B cell (primary cell): ENCODE data around the gene PLEKHJ1. TPM values are rescaled to one million over a fixed set of nuclear protein-coding genes. Genes with fewer than 3 reads are reported as not detected.

Experiments used
- ATAC-seq: fragments of 200-7000 bp; cut with Tn5 transposase; one replicate; pipeline ENCODE4 v1.10.0; 2021; ENCODE audit warnings: low read depth, mild to moderate bottlenecking, moderate number of reproducible peaks, moderate library complexity
- CTCF ChIA-PET: fragments of 350-600 bp; sonication (Branson Sonifier 250); formaldehyde crosslinking; loops from one replicate; lab custom pipeline; 2021; ENCODE audit warnings: antibody characterized with exemption, inconsistent platforms; lab: Charles Lee
- POLR2A ChIA-PET: fragments of 350-600 bp; sonication (Branson Sonifier 250); formaldehyde crosslinking; loops from one replicate; lab custom pipeline; 2021; ENCODE audit warnings: antibody characterized with exemption; lab: Charles Lee
- DNase-seq: peaks from one replicate; pipeline ENCODE4 v3.0.0; 2013
- H2AFZ ChIP-seq: 2 replicates; pipeline ENCODE4 v1.6.1; 2012; ENCODE audit warnings: mild to moderate bottlenecking, low read depth, low read length; ENCODE audit not compliant: insufficient read depth, poor library complexity, severe bottlenecking
- H3K27ac ChIP-seq, 2 donors: 1 replicate in 1 of 2; 2 replicates in 1 of 2; pipeline ENCODE4 v1.5.1; 2012 to 2013; ENCODE audit warnings: low read length in 2 of 2, mild to moderate bottlenecking in 2 of 2, moderate library complexity in 1 of 2
- H3K27me3 ChIP-seq, 4 experiments: fragments of 200-600 bp in 1 of 4; sonication (generic) in 1 of 4; replicated peaks in 1 of 4; 1 replicate in 2 of 4; 2 replicates in 2 of 4; pipeline versions ENCODE4 v1.6.1 to v1.7.0; 2013 to 2016; ENCODE audit warnings: low read length in 3 of 4, mild to moderate bottlenecking in 2 of 4, mixed read lengths in 1 of 4, moderate library complexity in 1 of 4; ENCODE audit not compliant: insufficient read depth in 4 of 4, control insufficient read depth in 3 of 4; ENCODE audit errors: control extremely low read depth in 1 of 4
- H3K36me3 ChIP-seq, 2 experiments: replicated peaks in 1 of 2; 1 replicate in 1 of 2; 2 replicates in 1 of 2; pipeline versions ENCODE4 v1.6.1 to v1.7.1; 2013; ENCODE audit warnings: low read length in 1 of 2; ENCODE audit not compliant: insufficient read depth in 2 of 2, control insufficient read depth in 1 of 2; ENCODE audit errors: control extremely low read depth in 1 of 2, extremely low read depth in 1 of 2
- H3K4me1 ChIP-seq, 2 donors: fragments of 200-600 bp in 1 of 2; sonication (generic) in 1 of 2; 1 replicate in 1 of 2; 2 replicates in 1 of 2; pipeline versions ENCODE4 v1.5.1 to v1.6.1; 2013 to 2017; ENCODE audit warnings: low read length in 2 of 2; ENCODE audit not compliant: control insufficient read depth in 2 of 2, insufficient read depth in 2 of 2
- H3K4me2 ChIP-seq: replicated peaks from 2 replicates; pipeline ENCODE3; 2012; ENCODE audit warnings: mild to moderate bottlenecking, low read depth, low read length; ENCODE audit not compliant: poor library complexity, severe bottlenecking
- H3K4me3 ChIP-seq, 5 experiments: fragments of 200-600 bp in 1 of 5; sonication (generic) in 1 of 5; 1 replicate in 3 of 5; 2 replicates in 2 of 5; pipeline versions ENCODE4 v1.5.1 to v1.7.0; 2011 to 2016; ENCODE audit warnings: low read length in 4 of 5, mild to moderate bottlenecking in 4 of 5, low read depth in 2 of 5, control low read depth in 1 of 5, moderate library complexity in 1 of 5; ENCODE audit not compliant: insufficient read depth in 1 of 5; ENCODE audit errors: control extremely low read depth in 1 of 5, extremely low read depth in 1 of 5
- H3K79me2 ChIP-seq: fragments of 200-600 bp; sonication (generic); one replicate; pipeline ENCODE4 v1.6.0; 2016; ENCODE audit warnings: low read length; ENCODE audit not compliant: control insufficient read depth, insufficient read depth
- H3K9ac ChIP-seq: fragments of 200-600 bp; sonication (generic); 2 replicates; pipeline ENCODE4 v1.6.1; 2017; ENCODE audit warnings: mild to moderate bottlenecking, low read length, moderate library complexity
- H3K9me3 ChIP-seq, 3 donors: one replicate each; pipeline versions ENCODE4 v1.6.1 to v1.7.1; 2013; ENCODE audit warnings: low read length in 2 of 3; ENCODE audit not compliant: control insufficient read depth in 2 of 3, insufficient read depth in 1 of 3; ENCODE audit errors: control extremely low read depth in 1 of 3
- H4K20me1 ChIP-seq: 2 replicates; pipeline ENCODE4 v1.6.0; 2012; ENCODE audit warnings: mild to moderate bottlenecking, low read length; ENCODE audit not compliant: insufficient read depth, control insufficient read depth, poor library complexity, severe bottlenecking
- H3K27ac Mint-ChIP-seq: one replicate; pipeline ENCODE4 v1.8.0; 2021; ENCODE audit warnings: mixed read lengths
- H3K27me3 Mint-ChIP-seq: one replicate; pipeline ENCODE4 v1.8.0; 2021; ENCODE audit warnings: mixed read lengths
- H3K4me1 Mint-ChIP-seq: one replicate; pipeline ENCODE4 v1.8.0; 2021; ENCODE audit warnings: mixed read lengths
- H3K4me3 Mint-ChIP-seq: one replicate; pipeline ENCODE4 v1.8.0; 2021; ENCODE audit warnings: mixed read lengths
- H3K9me3 Mint-ChIP-seq: one replicate; pipeline ENCODE4 v1.8.0; 2022; ENCODE audit warnings: mixed read lengths; ENCODE audit not compliant: insufficient read depth
- CTCF ChIP-seq: fragments of 200-600 bp; IDR thresholded peaks from one replicate; pipeline ENCODE4 v1.8.0; 2022; ENCODE audit warnings: antibody characterized with exemption, mild to moderate bottlenecking
- EZH2 ChIP-seq: IDR thresholded peaks from 2 replicates; pipeline ENCODE4 v1.6.1; 2012; ENCODE audit warnings: borderline replicate concordance, low read depth, mild to moderate bottlenecking, moderate library complexity, low read length; ENCODE audit not compliant: insufficient read depth, poor library complexity, severe bottlenecking
- WGBS: methylation state at CpG from one replicate; pipeline ENCODE4 v1.1.5; 2013; ENCODE audit warnings: missing lambda C conversion rate; ENCODE audit not compliant: insufficient coverage; 5-methylcytosine and 5-hydroxymethylcytosine counted together
- intact Hi-C: fragments of 100-400 bp; cut with micrococcal nuclease; formaldehyde crosslinking; loops from one replicate; pipeline ENCODE4 v1.10.0; 2022
- polyA plus RNA-seq: library from polyadenylated mRNA; depleted of rRNA; stranded (reverse); fragments of >200 nt; gene quantifications from 2 replicates; pipeline ENCODE4 v1.2.3, GENCODE V29; 2012
- total RNA-seq, 2 donors: library from RNA; stranded (reverse); fragments of 120-200 nt in 1 of 2; gene quantifications; 1 replicate in 1 of 2; 2 replicates in 1 of 2; pipeline versions ENCODE4 v1.2.3 to v1.2.4, GENCODE V29; 2013 to 2022

Gene PLEKHJ1
- total and polyA plus RNA-seq, 2 donors (not counting 1 experiment from before 2014, with no cell fraction given) = 86.7 to 117 TPM

DNA sequence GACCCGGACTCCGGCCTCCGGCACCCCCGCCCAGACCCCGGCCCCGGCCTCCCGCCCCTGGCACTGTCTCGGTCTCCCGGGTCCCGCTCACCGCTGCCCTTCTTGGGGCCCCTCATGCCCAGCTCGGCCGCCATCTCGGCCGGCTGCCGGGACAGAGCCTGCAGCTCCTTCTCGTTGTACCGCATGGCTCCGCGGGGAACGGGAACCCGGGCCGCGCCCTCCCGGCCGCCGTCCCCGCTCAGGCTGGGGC lies 140 bp downstream of the PLEKHJ1 start:
- peaks cover 46 to 61% of the 10 kb centered on the region in 2 donors for H3K4me1 ChIP-seq
- no peak for DNase-seq

More for the DNA sequence above, 140 bp downstream of the PLEKHJ1 start:
- 0% methylated on average over 28 of the region's 28 CpGs for WGBS
- no peak for ATAC-seq
- intact Hi-C loops = loop anchor here (1.0 to 2.0 kb wide), 13 partner anchors 12 to 239 kb away; partner anchors contain the start of genes AP3D1, LMNB2 and TIMM13
- CTCF ChIA-PET = interaction anchor here (0.6 to 2.3 kb wide), 17 partner anchors 17 to 211 kb away, joined by 3 to 12 read pairs (median 4); partner anchors contain the start of gene AP3D1
- peak overlapping the region; percentile 88 for H2AFZ ChIP-seq
- H3K4me3 ChIP-seq = peak overlapping the region in 4 of 5 experiments; percentile 57 to 94 (median 77)
- peaks cover 88% of the 10 kb centered on the region for H3K79me2 ChIP-seq
- TF ChIP-seq EZH2 (no peak), CTCF (no peak)
- Mint-ChIP-seq H3K9me3 (no peaks in the 10 kb centered on the region), H3K4me1 (peaks cover 61% of the 10 kb centered on the region), H3K27ac (peak overlapping the region; percentile 98), H3K27me3 (no peaks in the 10 kb centered on the region), H3K4me3 (peak overlapping the region; percentile 93)
- peak overlapping the region; percentile 24 to 97 for H3K27ac ChIP-seq
- POLR2A ChIA-PET = interaction anchor here (0.6 to 2.5 kb wide), 11 partner anchors 9 to 84 kb away, joined by 3 to 10 read pairs (median 4); no protein-coding TSS in a partner anchor
- peaks cover 0 to 38% of the 10 kb centered on the region in 2 experiments for H3K36me3 ChIP-seq
- peaks cover 0 to 6% (median 0%) of the 10 kb centered on the region in 3 donors for H3K9me3 ChIP-seq
- H3K9ac ChIP-seq = peak overlapping the region; percentile 89
- no peaks in the 10 kb centered on the region for H3K27me3 ChIP-seq
- H4K20me1 ChIP-seq = peaks cover 90% of the 10 kb centered on the region
- peak overlapping the region; percentile 86 for H3K4me2 ChIP-seq
